Stromal cell of bone marrow (primary cell): ENCODE data around the gene CBX1.

Experiments used
- DNase-seq: peaks from one replicate; pipeline ENCODE4 v3.0.0-alpha.2; 2012; ENCODE audit warnings: low read depth

Gene CBX1

GRCh38 chr17:48101012-48101720 lies at the start of gene CBX1:
TSS of gene CBX1 (minus strand) at chr17:48101478. CDS start at chr17:48077004, 24,474 bp downstream.
- peak; percentile 89 for DNase-seq

DNA sequence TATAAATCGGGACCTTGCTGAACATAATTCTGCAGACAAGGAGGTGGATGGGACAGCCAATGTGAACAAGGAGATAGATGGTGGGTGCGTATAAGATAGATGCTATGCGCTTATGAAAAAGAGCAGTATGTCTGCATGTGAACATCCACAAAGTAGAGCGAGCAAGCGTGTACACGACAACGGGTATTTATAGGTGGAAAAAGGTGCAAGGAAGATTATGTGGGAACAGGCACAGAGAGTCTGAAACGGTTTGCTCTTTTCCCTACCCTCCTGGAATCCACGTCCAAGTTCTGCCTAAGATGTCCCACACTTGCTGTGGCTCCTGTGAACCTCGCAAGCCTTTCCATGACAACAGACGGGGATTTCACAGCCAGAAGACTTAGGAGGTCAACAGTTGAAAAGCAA lies 49.3 kb upstream of the CBX1 start:
- DNase-seq: no peak

GRCh38 chr17:48149787-48150463 lies 48.6 kb upstream of the CBX1 start:
- DNase-seq: no peak

DNA sequence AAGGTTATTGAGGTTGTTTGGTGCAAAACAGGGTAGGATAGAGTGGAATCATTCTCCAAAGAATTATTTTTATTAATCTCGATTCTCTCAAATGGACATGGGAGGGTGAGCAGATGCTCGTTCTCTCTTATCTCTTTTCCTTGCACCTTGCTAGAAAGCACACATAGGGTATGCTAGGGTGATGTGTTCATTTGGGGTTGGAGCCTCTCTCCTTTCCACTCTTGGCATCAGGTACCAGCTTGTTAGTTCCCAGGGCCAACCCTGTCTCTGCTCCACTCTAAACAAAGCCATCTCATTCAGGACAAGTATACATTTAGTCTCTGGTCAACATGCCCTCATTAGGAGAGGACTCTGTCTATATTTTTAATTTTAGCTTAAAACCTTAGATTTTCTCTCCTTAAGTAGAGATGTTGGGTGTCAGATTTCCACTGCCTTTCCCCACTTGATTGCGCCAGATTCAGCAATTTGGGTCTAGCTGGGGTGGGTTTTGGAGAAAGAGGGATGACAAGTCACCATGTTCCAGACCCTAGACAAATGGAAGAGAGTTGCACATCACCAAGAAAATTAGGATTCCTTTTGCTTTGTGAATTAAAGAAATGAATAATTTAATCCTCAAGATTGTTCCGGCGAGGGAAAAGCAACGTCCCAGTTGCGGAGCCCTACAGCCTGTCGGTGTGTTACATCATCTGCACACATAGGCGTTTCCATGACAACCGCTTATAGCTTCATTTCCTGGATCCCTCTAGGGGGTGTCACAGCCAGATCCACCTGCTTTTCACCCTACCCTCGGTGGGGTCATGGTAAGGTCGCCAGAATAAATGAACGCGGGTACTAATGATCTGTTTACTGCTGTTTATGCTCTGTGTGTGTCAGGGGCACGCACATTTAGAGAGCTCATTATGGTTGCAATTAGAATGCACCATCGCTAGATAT lies 47.8 kb upstream of the CBX1 start:
- no peak for DNase-seq

DNA sequence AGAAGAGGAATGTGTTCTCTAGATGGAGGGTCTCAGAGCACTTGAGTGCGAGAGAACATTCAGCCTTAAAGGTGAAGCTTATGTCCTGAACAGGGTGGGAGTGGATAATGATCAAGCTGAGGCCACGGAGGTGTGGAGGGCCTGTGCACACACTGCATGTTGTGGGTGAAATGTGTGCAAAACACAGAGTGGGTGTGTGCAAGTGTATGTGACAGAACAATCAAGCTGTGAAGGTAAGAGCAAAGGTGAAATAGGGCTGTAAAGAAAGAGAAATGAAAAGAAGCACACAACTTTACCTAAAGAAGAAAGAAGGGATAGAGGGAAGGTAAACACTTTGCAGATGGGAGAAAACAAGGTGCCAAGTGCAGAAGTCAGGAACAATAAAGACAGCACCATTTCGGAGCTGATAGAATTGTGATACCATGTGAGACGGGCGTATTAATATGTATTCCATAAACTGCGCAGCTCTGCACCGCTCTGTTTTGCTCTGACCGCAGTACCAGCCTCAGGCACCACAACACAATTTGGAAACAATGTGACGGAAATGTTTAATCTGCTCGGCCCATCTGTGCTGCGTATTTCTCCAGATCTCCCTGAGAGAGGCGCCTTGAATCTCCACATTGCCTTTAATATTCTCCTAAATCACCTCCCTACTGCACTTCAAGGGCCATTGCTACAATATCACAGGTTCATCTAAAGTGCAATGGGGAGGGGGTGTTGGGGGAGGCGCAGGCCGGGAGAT lies 46.9 kb upstream of the CBX1 start:
- no peak for DNase-seq

DNA sequence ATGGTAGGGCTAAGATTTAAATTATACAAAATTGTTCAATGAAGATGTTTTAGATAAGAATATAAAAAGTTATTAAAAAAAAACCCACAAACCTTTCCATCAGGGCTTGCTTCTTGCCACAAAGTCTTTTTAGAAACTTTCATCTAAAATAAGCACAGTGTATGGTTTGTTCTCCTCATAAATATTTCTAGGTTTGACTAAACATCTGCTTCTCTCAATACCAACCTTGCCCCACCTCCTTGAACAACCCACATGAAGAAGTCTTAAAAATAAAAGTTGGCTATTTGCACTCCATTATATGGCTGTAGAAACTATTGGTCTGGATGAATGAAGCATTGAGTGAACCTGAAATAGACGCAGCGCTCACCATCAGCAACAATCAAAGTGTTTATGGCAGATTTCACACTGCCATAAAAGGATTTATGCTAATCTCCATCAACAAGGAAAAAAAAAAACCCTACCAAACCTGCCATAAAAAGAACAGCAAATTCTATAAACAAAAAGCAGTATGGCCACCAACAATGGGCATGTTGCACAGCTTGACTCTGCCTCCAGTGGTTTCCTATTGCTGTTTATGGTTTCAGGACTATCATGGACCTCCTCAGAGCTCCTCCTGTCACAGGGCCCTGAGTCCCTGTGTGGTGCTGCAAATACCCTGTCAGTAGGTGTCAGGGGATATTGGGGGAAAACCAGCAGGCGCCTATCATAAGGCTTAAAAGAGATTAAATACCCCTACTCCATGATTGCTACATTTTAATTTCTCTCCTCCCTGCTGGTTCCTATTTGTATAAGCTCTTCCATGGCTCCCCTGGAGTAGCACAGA lies 43.9 kb upstream of the CBX1 start:
- no peak for DNase-seq

- no peak for DNase-seq
Measured at GRCh38 chr17:48144231-48144630, 43.0 kb upstream of the CBX1 start.

GRCh38 chr17:48143629-48144028 lies 42.4 kb upstream of the CBX1 start:
- DNase-seq: no peak

DNA sequence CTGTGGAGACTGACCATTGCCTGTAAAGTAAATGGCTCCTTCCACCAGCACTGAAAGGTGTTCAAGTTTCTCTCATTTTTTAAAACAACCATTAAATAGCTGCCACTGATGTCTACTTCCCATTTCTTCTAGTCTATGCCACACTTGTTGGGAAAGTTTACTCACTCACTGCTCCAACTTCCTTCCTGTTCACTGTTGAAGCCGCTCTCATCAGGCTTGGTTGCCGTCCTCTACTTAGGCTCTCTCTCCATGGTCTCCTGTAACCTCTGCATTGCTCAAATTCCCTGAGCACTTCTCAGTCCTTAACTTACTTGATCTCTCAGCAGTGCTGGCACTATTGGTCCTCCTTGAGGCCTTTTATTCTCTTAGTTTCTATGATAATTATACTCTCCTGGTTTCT lies 38.7 kb upstream of the CBX1 start:
- no peak for DNase-seq

DNA sequence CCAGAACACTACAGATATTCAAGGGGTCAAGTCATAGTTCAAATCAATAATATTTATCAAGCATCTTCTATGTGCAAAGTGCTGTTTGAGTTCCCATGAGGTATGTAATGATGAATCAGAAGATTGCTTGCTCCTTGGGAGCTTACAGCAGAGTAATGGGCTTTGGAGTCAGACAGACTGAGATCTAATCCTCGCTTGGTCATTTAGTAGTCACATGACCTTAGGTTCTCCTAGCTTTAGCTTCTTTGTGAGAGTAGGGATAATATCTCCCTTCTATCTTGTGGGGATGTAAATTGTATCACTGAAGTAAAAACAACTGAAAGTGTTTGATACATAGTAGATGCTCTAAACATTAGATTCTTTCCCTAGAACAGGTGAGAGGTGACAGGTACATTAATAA lies 36.4 kb upstream of the CBX1 start:
- DNase-seq: no peak

DNA sequence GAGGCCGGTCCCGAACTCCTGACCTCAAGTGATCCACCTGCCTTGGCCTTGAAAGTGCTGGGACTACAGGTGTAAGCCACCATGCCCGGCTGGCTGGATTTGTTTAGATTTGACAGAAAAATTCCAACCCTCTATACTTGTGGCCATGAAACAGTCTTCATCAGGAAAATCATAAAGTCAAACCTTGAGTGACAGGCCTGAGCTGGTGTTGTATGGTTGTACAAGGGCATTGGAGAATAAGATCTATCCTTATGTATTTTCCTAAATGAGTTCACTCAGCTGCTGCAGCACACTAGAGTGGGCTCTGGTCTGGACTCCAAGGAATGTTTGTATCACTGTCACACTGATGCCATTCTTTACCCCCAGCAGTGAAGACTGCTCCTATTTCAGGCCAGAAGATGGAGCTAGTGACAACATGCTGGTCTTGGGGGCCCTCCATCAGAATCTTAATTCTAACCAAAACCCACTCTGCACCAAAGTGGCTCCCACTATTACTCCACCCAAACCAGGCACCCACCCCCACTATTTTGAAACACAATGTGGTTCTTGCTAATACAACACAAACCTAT lies 33.7 kb upstream of the CBX1 start:
- no peak for DNase-seq

DNA sequence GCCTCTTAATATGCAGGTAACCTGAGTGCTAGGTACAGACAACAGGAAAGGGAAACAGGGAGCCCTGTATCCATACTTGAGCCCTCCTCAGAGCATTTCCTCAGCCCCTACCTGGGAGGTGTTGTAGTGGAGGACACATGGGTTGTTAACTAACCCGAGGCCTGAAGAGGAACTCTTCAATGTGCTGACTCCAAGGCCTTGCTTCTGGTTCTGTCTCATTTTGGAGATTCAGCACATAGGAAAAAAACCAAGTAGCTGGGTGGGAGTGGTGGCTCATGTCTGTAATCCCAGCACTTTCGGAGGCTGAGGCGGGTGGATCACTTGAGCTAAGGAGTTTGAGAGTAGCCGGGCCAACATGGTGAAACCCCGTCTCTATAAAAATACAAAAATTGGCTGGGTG lies 31.1 kb upstream of the CBX1 start:
- no peak for DNase-seq

GRCh38 chr17:48131216-48131824 lies 30.0 kb upstream of the CBX1 start:
- DNase-seq: no peak

DNA sequence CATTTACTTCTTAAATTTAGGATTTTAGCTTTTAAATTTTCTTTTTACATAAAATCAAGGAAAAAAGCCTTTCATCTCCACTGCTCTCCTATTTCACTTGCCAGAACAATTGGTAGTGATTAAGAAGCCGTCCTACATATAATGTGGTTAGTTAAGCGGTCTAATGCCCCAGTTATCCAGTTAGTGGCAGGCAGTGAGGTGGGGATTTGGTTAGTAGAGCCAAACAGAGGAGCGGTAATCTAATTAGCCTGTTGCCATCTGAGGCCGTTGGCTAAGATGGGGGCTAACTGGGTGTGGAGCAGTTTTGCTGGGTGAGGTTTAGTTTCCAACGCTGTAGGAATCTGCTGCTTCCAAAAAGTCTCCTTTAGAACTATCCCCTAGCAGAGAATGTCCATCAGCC lies 28.7 kb upstream of the CBX1 start:
- DNase-seq: no peak

GRCh38 chr17:48128400-48128799 lies 27.1 kb upstream of the CBX1 start:
- no peak for DNase-seq

GRCh38 chr17:48127371-48128051 lies 26.2 kb upstream of the CBX1 start:
- no peak for DNase-seq

- no peak for DNase-seq
Measured at GRCh38 chr17:48126532-48126850, 25.2 kb upstream of the CBX1 start.

- DNase-seq: no peak
Measured at GRCh38 chr17:48125829-48126531, 24.7 kb upstream of the CBX1 start.

GRCh38 chr17:48123776-48124388 lies 22.6 kb upstream of the CBX1 start:
- no peak for DNase-seq
